HepG2 (cell line): ENCODE results near the gene PIR. TPM values are rescaled to one million over a fixed set of nuclear protein-coding genes. Genes with fewer than 3 reads are reported as not detected.

Source experiments
- AKAP8 ChIP-seq: sonication (generic); formaldehyde crosslinking; IDR thresholded peaks from 2 replicates; pipeline ENCODE4 v1.5.1; 2020; ENCODE audit warnings: mild to moderate bottlenecking, missing genetic modification reagents
- BCLAF1 ChIP-seq: fragments of 450-650 bp; IDR thresholded peaks from 2 replicates; pipeline ENCODE4 v1.6.1; 2017; ENCODE audit warnings: mild to moderate bottlenecking
- GMEB2 ChIP-seq: IDR thresholded peaks from 2 replicates; pipeline ENCODE4 v1.6.1; 2016; ENCODE audit warnings: missing biosample characterization, missing genetic modification reagents, low read depth
- GPBP1L1 ChIP-seq: sonication (generic); formaldehyde crosslinking; IDR thresholded peaks from 2 replicates; pipeline ENCODE4 v1.5.0; 2020; ENCODE audit warnings: mild to moderate bottlenecking, missing genetic modification reagents
- JARID2 ChIP-seq: sonication (generic); formaldehyde crosslinking; IDR thresholded peaks from 2 replicates; pipeline ENCODE4 v1.8.1; 2023; ENCODE audit warnings: missing genetic modification reagents, inconsistent platforms; ENCODE audit not compliant: insufficient replicate concordance
- KDM5B ChIP-seq: sonication (generic); formaldehyde crosslinking; IDR thresholded peaks from 2 replicates; pipeline ENCODE4 v1.4.0; 2020; ENCODE audit warnings: missing genetic modification reagents, mild to moderate bottlenecking, borderline replicate concordance
- KLF12 ChIP-seq: sonication (generic); formaldehyde crosslinking; IDR thresholded peaks from 2 replicates; pipeline ENCODE4 v1.4.0; 2020; ENCODE audit warnings: missing genetic modification reagents, borderline replicate concordance
- KLF13 ChIP-seq: sonication (generic); formaldehyde crosslinking; IDR thresholded peaks from 2 replicates; pipeline ENCODE4 v1.4.0; 2020; ENCODE audit warnings: mild to moderate bottlenecking, missing genetic modification reagents
- NR0B2 ChIP-seq: sonication (generic); formaldehyde crosslinking; IDR thresholded peaks from 2 replicates; pipeline ENCODE4 v1.4.0; 2020; ENCODE audit warnings: mild to moderate bottlenecking, missing genetic modification reagents
- PLSCR1 ChIP-seq: sonication (generic); formaldehyde crosslinking; IDR thresholded peaks from 2 replicates; pipeline ENCODE4 v1.5.0; 2020; ENCODE audit warnings: missing genetic modification reagents, mild to moderate bottlenecking, borderline replicate concordance
- SNAPC2 ChIP-seq: sonication (generic); formaldehyde crosslinking; IDR thresholded peaks from 2 replicates; pipeline ENCODE4 v1.8.1; 2022; ENCODE audit warnings: mild to moderate bottlenecking, missing genetic modification reagents
- SOX5 ChIP-seq: IDR thresholded peaks from 2 replicates; pipeline ENCODE4 v1.6.1; 2016; ENCODE audit warnings: borderline replicate concordance
- STAT5B ChIP-seq: sonication (generic); formaldehyde crosslinking; IDR thresholded peaks from 2 replicates; pipeline ENCODE4 v1.4.0; 2020; ENCODE audit warnings: missing genetic modification reagents
- ZBTB43 ChIP-seq: sonication (generic); formaldehyde crosslinking; conservative IDR thresholded peaks from 2 replicates; pipeline ENCODE4 v1.4.0; 2020; ENCODE audit warnings: missing genetic modification reagents
- ZFP1 ChIP-seq: IDR thresholded peaks from 2 replicates; pipeline ENCODE4 v1.6.1; 2016
- ZFP62 ChIP-seq: sonication (generic); formaldehyde crosslinking; IDR thresholded peaks from 2 replicates; pipeline ENCODE4 v1.4.0; 2020; ENCODE audit warnings: missing genetic modification reagents
- ZNF335 ChIP-seq: sonication (generic); formaldehyde crosslinking; IDR thresholded peaks from 2 replicates; pipeline ENCODE4 v1.4.0; 2020; ENCODE audit warnings: missing genetic modification reagents
- ZNF34 ChIP-seq: sonication (generic); formaldehyde crosslinking; IDR thresholded peaks from 2 replicates; pipeline ENCODE4 v1.4.0; 2020; ENCODE audit warnings: mild to moderate bottlenecking, missing genetic modification reagents, borderline replicate concordance
- ZNF652 ChIP-seq: IDR thresholded peaks from 2 replicates; pipeline ENCODE4 v1.6.1; 2016; ENCODE audit warnings: low read depth, borderline replicate concordance
- ZNF703 ChIP-seq: sonication (generic); formaldehyde crosslinking; IDR thresholded peaks from 2 replicates; pipeline ENCODE4 v1.5.1; 2020; ENCODE audit warnings: missing genetic modification reagents, mild to moderate bottlenecking, moderate library complexity, borderline replicate concordance
- ZNF776 ChIP-seq: sonication (generic); formaldehyde crosslinking; IDR thresholded peaks from 2 replicates; pipeline ENCODE4 v1.4.0; 2020; ENCODE audit warnings: mild to moderate bottlenecking, missing genetic modification reagents
- ZNF883 ChIP-seq: sonication (generic); formaldehyde crosslinking; IDR thresholded peaks from 2 replicates; pipeline ENCODE4 v1.5.1; 2020; ENCODE audit warnings: mild to moderate bottlenecking, missing genetic modification reagents; ENCODE audit errors: not compliant biosample characterization
- polyA plus RNA-seq, 8 experiments: library from polyadenylated mRNA; depleted of rRNA in 3 of 8; stranded (reverse) in 7 of 8; unstranded in 1 of 8; fragments of >200 nt; fragmentation: Illumina TruSeq in 4 of 8; extraction: Trizol in 4 of 8; gene quantifications; 2 replicates each; pipeline versions ENCODE4 v1.2.1 to v1.2.3, GENCODE V29; 2011 to 2016; ENCODE audit warnings: low read depth in 4 of 8, missing spikeins in 1 of 8, mixed read lengths in 1 of 8; ENCODE audit not compliant: insufficient read depth in 1 of 8
- total RNA-seq, 5 experiments: library from RNA; depleted of rRNA; stranded (reverse); fragments of >200 nt; fragmentation: Illumina TruSeq; extraction: Trizol; gene quantifications; 2 replicates each; pipeline ENCODE4 v1.2.3, GENCODE V29; 2016; ENCODE audit warnings: low read depth in 1 of 5

Gene PIR
- total and polyA plus RNA-seq, 2 of the 13 experiments (the other 11 are each of a cell fraction or from before 2014, with no cell fraction given) = 12.2 to 38.0 TPM

GRCh38 chrX:15493118-15493962 lies at the start of gene PIR (continued):
- TF ChIP-seq AKAP8 (no peak), SNAPC2 (CRISPR knock-in tag) (no peak), ZNF776 (CRISPR knock-in tag) (no peak), NR0B2 (no peak), KLF13 (CRISPR knock-in tag) (no peak), STAT5B (CRISPR knock-in tag) (no peak), ZFP1 (CRISPR knock-in tag) (no peak), PLSCR1 (CRISPR knock-in tag) (no peak), KDM5B (no peak), ZNF652 (CRISPR knock-in tag) (no peak), ZNF34 (CRISPR knock-in tag) (no peak), ZFP62 (CRISPR knock-in tag) (no peak), ZBTB43 (CRISPR knock-in tag) (no peak), JARID2 (CRISPR knock-in tag) (no peak), KLF12 (CRISPR knock-in tag) (no peak), ZNF703 (CRISPR knock-in tag) (no peak), BCLAF1 (no peak), ZNF883 (CRISPR knock-in tag) (no peak), GPBP1L1 (CRISPR knock-in tag) (no peak), ZNF335 (no peak), SOX5 (CRISPR knock-in tag) (no peak), GMEB2 (CRISPR knock-in tag) (no peak)
